SU-DHL-6 (cell line): ENCODE results near the gene TNIK.

Experiments used
- H2AFZ ChIP-seq: fragments of 200-600 bp; sonication (generic); 2 replicates; pipeline ENCODE4 v1.6.1; 2014; ENCODE audit warnings: low read depth, mild to moderate bottlenecking, moderate library complexity, mixed read lengths, antibody characterized with exemption, low read length; ENCODE audit not compliant: severe bottlenecking
- H3F3A ChIP-seq: fragments of 200-600 bp; shearing (Covaris generic); 2 replicates; pipeline ENCODE4 v1.6.0; 2016; ENCODE audit warnings: antibody characterized with exemption, mild to moderate bottlenecking; ENCODE audit not compliant: insufficient read depth
- H3K27ac ChIP-seq: fragments of 200-600 bp; sonication (generic); 2 replicates; pipeline ENCODE4 v1.5.1; 2016; ENCODE audit warnings: low read depth, mild to moderate bottlenecking, low read length, moderate library complexity, mixed read lengths
- H3K27me3 ChIP-seq: fragments of 200-600 bp; sonication (generic), shearing (Covaris generic); 2 replicates; pipeline ENCODE4 v1.6.0; 2014; ENCODE audit warnings: mild to moderate bottlenecking, low read length
- H3K36me3 ChIP-seq: fragments of 200-600 bp; sonication (generic); 2 replicates; pipeline ENCODE4 v1.6.1; 2014; ENCODE audit warnings: mild to moderate bottlenecking, low read length, mixed read lengths
- H3K4me2 ChIP-seq: fragments of 300-600, 200-600 bp; shearing (Covaris generic), sonication (generic); 2 replicates; pipeline ENCODE4 v1.6.0; 2014; ENCODE audit warnings: low read length, low read depth, mild to moderate bottlenecking; ENCODE audit not compliant: poor library complexity, severe bottlenecking
- H3K4me3 ChIP-seq: fragments of 200-600 bp; sonication (generic); 2 replicates; pipeline ENCODE4 v1.5.1; 2014; ENCODE audit warnings: antibody characterized with exemption, low read length, mild to moderate bottlenecking, mixed read lengths; ENCODE audit not compliant: insufficient read depth, poor library complexity, severe bottlenecking
- H3K79me2 ChIP-seq: fragments of 200-600 bp; sonication (generic); 2 replicates; pipeline ENCODE4 v1.6.1; 2014; ENCODE audit warnings: mild to moderate bottlenecking, low read length, moderate library complexity; ENCODE audit not compliant: insufficient read depth
- H3K9ac ChIP-seq: fragments of 200-600 bp; sonication (generic); 2 replicates; pipeline ENCODE4 v1.7.0; 2014; ENCODE audit warnings: mild to moderate bottlenecking, low read length
- H3K9me2 ChIP-seq: fragments of 200-600 bp; sonication (generic); replicated peaks from 2 replicates; pipeline ENCODE4 v1.6.1; 2014; ENCODE audit warnings: low read length; ENCODE audit not compliant: insufficient read depth
- H3K9me3 ChIP-seq: fragments of 200-600 bp; sonication (generic); 2 replicates; pipeline ENCODE4 v1.6.1; 2014; ENCODE audit warnings: low read length, mixed read lengths; ENCODE audit not compliant: insufficient read depth
- H4K20me1 ChIP-seq: fragments of 200-600 bp; sonication (generic); 2 replicates; pipeline ENCODE4 v1.6.1; 2014; ENCODE audit warnings: low read depth, mild to moderate bottlenecking, antibody characterized with exemption, low read length, moderate library complexity, mixed read lengths
- EZH2phosphoT487 ChIP-seq: fragments of 200-600 bp; sonication (generic), shearing (Covaris generic); conservative IDR thresholded peaks from 2 replicates; pipeline ENCODE4 v1.6.1; 2018; ENCODE audit warnings: mild to moderate bottlenecking, antibody characterized with exemption, low read length, moderate library complexity, mixed read lengths
- TF ChIP-seq, protein P1 (sequence below): fragments of 200-600 bp; sonication (generic); IDR thresholded peaks from one replicate; pipeline ENCODE4 v1.5.1; 2017; ENCODE audit warnings: antibody characterized with exemption, mild to moderate bottlenecking, low read length, moderate library complexity; ENCODE audit not compliant: insufficient read depth, poor library complexity, severe bottlenecking

The TNIK gene

DNA sequence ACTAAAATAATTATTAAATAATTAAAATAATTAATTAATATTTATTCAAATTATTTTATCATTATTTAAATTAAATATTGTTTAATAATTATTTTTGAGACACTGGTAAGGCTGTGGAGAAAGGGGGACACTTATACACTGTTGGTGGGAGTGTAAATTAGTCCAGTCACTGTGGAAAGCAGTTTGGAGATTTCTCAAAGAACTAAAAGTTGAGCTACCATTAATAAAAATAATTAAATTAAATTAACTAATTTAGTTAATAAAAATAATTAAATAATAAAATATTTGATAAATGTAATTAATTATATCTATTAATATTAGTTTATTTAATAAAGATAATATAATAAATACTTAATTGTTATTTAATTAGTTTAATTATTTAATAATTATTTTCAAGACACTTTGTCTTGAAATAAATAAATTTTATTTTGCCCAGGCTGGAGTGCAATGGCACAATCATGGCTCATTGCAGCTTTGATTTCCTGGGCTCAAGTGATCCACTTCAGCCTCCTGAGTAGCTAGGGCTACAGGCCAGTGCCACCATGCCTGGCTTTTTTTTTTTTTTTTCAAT, 16.4 kb upstream of the TNIK start:
- Histone ChIP-seq H3K4me2 (no peak overlapping the region), H3K4me3 (no peak overlapping the region), H3K36me3 (no peaks in the 10 kb centered on the region), H4K20me1 (no peaks in the 10 kb centered on the region), H3F3A (no peaks in the 10 kb centered on the region), H3K27me3 (no peaks in the 10 kb centered on the region), H3K9ac (no peak overlapping the region), H3K9me2 (no peaks in the 10 kb centered on the region), H3K27ac (no peak overlapping the region), H3K79me2 (no peaks in the 10 kb centered on the region), H3K9me3 (no peaks in the 10 kb centered on the region), H2AFZ (no peak overlapping the region)
- TF ChIP-seq EZH2phosphoT487, result no peak
- TF ChIP-seq, protein P1, sequence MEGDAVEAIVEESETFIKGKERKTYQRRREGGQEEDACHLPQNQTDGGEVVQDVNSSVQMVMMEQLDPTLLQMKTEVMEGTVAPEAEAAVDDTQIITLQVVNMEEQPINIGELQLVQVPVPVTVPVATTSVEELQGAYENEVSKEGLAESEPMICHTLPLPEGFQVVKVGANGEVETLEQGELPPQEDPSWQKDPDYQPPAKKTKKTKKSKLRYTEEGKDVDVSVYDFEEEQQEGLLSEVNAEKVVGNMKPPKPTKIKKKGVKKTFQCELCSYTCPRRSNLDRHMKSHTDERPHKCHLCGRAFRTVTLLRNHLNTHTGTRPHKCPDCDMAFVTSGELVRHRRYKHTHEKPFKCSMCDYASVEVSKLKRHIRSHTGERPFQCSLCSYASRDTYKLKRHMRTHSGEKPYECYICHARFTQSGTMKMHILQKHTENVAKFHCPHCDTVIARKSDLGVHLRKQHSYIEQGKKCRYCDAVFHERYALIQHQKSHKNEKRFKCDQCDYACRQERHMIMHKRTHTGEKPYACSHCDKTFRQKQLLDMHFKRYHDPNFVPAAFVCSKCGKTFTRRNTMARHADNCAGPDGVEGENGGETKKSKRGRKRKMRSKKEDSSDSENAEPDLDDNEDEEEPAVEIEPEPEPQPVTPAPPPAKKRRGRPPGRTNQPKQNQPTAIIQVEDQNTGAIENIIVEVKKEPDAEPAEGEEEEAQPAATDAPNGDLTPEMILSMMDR, result no peak

GRCh38 chr3:171472552-171472951, 12.3 kb upstream of the TNIK start:
- no peak overlapping the region for H3K27ac ChIP-seq

DNA sequence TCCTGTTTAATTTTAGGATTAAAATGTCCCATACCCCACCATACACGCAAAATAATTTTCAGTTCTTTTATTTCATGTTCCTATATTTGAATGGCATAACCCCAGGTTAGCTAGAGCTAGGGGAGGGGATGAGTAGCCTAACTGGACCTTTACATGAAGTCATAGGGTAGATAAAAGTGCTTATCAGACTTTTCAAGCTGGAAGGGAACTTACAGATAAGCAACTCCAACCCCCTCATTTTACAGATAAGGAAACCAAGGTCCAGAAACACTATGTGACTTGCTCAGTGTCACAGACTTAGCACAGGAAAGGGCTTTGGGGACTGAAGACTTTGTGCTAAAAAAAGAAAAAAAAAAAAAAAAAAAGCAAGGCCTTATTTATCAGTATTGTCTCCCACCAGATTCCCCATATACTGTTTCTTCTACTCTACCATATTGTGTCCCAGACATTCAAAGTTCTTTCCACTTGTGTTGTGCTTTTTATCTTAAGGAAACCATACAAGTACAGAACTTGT, 10.6 kb upstream of the TNIK start:
- no peaks in the 10 kb centered on the region for H3K27me3 ChIP-seq
- no peaks in the 10 kb centered on the region for H3F3A ChIP-seq
- no peak overlapping the region for H2AFZ ChIP-seq
- H3K4me3 ChIP-seq, result no peak overlapping the region
- H3K4me2 ChIP-seq, result no peak overlapping the region
- no peaks in the 10 kb centered on the region for H3K9me3 ChIP-seq
- H4K20me1 ChIP-seq, result no peaks in the 10 kb centered on the region
- H3K79me2 ChIP-seq, result no peaks in the 10 kb centered on the region
- no peak overlapping the region for H3K9ac ChIP-seq
- H3K9me2 ChIP-seq, result no peaks in the 10 kb centered on the region
- no peak overlapping the region for H3K27ac ChIP-seq
- H3K36me3 ChIP-seq, result no peaks in the 10 kb centered on the region
- no peak for TF ChIP-seq EZH2phosphoT487
- TF ChIP-seq, protein P1, result no peak

More at GRCh38 chr3:171472552-171472951, 12.3 kb upstream of the TNIK start:
- no peaks in the 10 kb centered on the region for H3K27me3 ChIP-seq
- H3K9ac ChIP-seq, result no peak overlapping the region
- H3K9me3 ChIP-seq, result no peaks in the 10 kb centered on the region
- H2AFZ ChIP-seq, result no peak overlapping the region
- no peaks in the 10 kb centered on the region for H4K20me1 ChIP-seq
- H3K4me2 ChIP-seq, result no peak overlapping the region
- H3K9me2 ChIP-seq, result no peaks in the 10 kb centered on the region
- no peak overlapping the region for H3K4me3 ChIP-seq
- H3F3A ChIP-seq, result no peaks in the 10 kb centered on the region
- TF ChIP-seq, protein P1, result no peak
- TF ChIP-seq EZH2phosphoT487, result no peak
- H3K36me3 ChIP-seq, result no peaks in the 10 kb centered on the region
- H3K79me2 ChIP-seq, result no peaks in the 10 kb centered on the region

DNA sequence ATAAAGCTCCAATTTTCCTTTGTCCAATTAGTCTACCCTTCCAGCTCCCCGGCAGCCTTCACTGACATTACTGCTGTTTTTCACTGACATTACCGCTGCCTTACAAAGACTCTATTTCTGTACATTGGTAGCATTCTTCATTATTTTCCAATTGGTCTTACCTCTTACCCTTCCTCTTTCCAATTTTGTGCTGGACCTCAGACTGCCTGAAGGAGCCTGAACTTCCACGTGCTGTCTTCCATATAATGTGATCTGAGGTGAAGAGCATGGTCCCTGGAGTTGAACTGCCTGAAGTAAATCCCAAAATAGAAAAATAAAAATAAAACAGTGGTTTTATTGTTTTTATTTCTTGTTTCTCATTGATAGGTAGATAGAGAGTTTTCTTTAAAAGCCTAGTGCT, 9.2 kb upstream of the TNIK start:
- no peaks in the 10 kb centered on the region for H3K9me3 ChIP-seq
- TF ChIP-seq, protein P1, result no peak
- no peak for TF ChIP-seq EZH2phosphoT487
- H3F3A ChIP-seq, result no peaks in the 10 kb centered on the region
- H2AFZ ChIP-seq, result no peak overlapping the region
- no peaks in the 10 kb centered on the region for H3K79me2 ChIP-seq
- H3K27me3 ChIP-seq, result no peaks in the 10 kb centered on the region
- H3K27ac ChIP-seq, result no peak overlapping the region
- H3K4me2 ChIP-seq, result no peak overlapping the region
- H4K20me1 ChIP-seq, result no peaks in the 10 kb centered on the region
- H3K9ac ChIP-seq, result no peak overlapping the region
- no peaks in the 10 kb centered on the region for H3K9me2 ChIP-seq
- no peak overlapping the region for H3K4me3 ChIP-seq
- no peaks in the 10 kb centered on the region for H3K36me3 ChIP-seq
